HepG2 (cell line): ENCODE data around the gene MTX2.

ENCODE experiments used
- CBFB ChIP-seq: sonication (generic); formaldehyde crosslinking; IDR thresholded peaks from 2 replicates; pipeline ENCODE4 v1.4.0; 2020; ENCODE audit warnings: missing genetic modification reagents
- CREB1 ChIP-seq, 2 experiments: fragments of 450-650 bp in 1 of 2; IDR thresholded peaks; 2 replicates each; pipeline ENCODE4 v1.6.1; 2016 to 2017; ENCODE audit warnings: control low read depth in 1 of 2, mild to moderate bottlenecking in 1 of 2, missing compliant biosample characterization in 1 of 2, missing genetic modification characterization in 1 of 2
- ELF3 ChIP-seq: IDR thresholded peaks from 2 replicates; pipeline ENCODE4 v1.6.1; 2016; ENCODE audit warnings: missing genetic modification reagents, missing compliant biosample characterization
- MEIS1 ChIP-seq: sonication (generic); formaldehyde crosslinking; IDR thresholded peaks from 2 replicates; pipeline ENCODE4 v1.9.0; 2021; ENCODE audit warnings: mild to moderate bottlenecking, missing genetic modification reagents, moderate library complexity, borderline replicate concordance
- NR1H2 ChIP-seq: sonication (generic); formaldehyde crosslinking; IDR thresholded peaks from 2 replicates; pipeline ENCODE4 v1.8.1; 2022; ENCODE audit warnings: low read depth, missing genetic modification reagents, borderline replicate concordance
- SP1 ChIP-seq, 2 experiments: fragments of 450-650 bp in 1 of 2; sonication (generic) in 1 of 2; formaldehyde crosslinking in 1 of 2; IDR thresholded peaks; 2 replicates each; pipeline versions ENCODE4 v1.4.0 to v1.6.1; 2016 to 2020; ENCODE audit warnings: missing genetic modification reagents in 1 of 2
- ZHX1 ChIP-seq: sonication (generic); formaldehyde crosslinking; IDR thresholded peaks from 2 replicates; pipeline ENCODE4 v1.8.1; 2022; ENCODE audit warnings: low read depth, mild to moderate bottlenecking, missing genetic modification reagents
- ZNF777 ChIP-seq: sonication (generic); formaldehyde crosslinking; IDR thresholded peaks from 2 replicates; pipeline ENCODE4 v1.4.0; 2020; ENCODE audit warnings: missing genetic modification reagents
- TF ChIP-seq, protein P1 (sequence below): IDR thresholded peaks from 2 replicates; pipeline ENCODE4 v1.6.1; 2016; ENCODE audit warnings: mild to moderate bottlenecking

- TF ChIP-seq ZHX1 (CRISPR knock-in tag) (no peak), NR1H2 (no peak), SP1 (IDR thresholded peaks at IDR 0.05) (no peak), SP1 (CRISPR knock-in tag; IDR thresholded peaks at IDR 0.05) (no peak), CBFB (CRISPR knock-in tag) (no peak), CREB1 (IDR thresholded peaks at IDR 0.05) (no peak), CREB1 (CRISPR knock-in tag; IDR thresholded peaks at IDR 0.05) (no peak), ELF3 (no peak), ZNF777 (CRISPR knock-in tag) (no peak), MEIS1 (CRISPR knock-in tag) (no peak)
- TF ChIP-seq, protein P1, sequence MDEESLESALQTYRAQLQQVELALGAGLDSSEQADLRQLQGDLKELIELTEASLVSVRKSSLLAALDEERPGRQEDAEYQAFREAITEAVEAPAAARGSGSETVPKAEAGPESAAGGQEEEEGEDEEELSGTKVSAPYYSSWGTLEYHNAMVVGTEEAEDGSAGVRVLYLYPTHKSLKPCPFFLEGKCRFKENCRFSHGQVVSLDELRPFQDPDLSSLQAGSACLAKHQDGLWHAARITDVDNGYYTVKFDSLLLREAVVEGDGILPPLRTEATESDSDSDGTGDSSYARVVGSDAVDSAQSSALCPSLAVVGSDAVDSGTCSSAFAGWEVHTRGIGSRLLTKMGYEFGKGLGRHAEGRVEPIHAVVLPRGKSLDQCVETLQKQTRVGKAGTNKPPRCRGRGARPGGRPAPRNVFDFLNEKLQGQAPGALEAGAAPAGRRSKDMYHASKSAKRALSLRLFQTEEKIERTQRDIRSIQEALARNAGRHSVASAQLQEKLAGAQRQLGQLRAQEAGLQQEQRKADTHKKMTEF (CRISPR knock-in tag): no peak
Measured at GRCh38 chr2:176364273-176364977, 95.2 kb downstream of the MTX2 start.
